ACC112 (cell line): ENCODE data around the gene IQCF2.
"Not testable (repeated sequence)": the region's sequence is repeated elsewhere in the genome, so short reads cannot be mapped to it uniquely, and the experiment has no call there.

Experiments
- H2AFZ ChIP-seq: fragments of 200-600 bp; sonication (generic); one replicate; pipeline ENCODE4 v1.6.0; 2017; ENCODE audit warnings: antibody characterized with exemption, low read length; ENCODE audit not compliant: unreplicated experiment
- H3K27ac ChIP-seq: fragments of 200-600 bp; sonication (generic); 2 replicates; pipeline ENCODE4 v1.5.1; 2014; ENCODE audit warnings: low read depth, mild to moderate bottlenecking, antibody characterized with exemption, low read length, moderate library complexity
- H3K27me3 ChIP-seq: fragments of 200-600 bp; sonication (generic); 2 replicates; pipeline ENCODE4 v1.6.1; 2014; ENCODE audit warnings: mild to moderate bottlenecking, antibody characterized with exemption, low read length, moderate library complexity, mixed read lengths; ENCODE audit not compliant: insufficient read depth
- H3K36me3 ChIP-seq: fragments of 200-600 bp; sonication (generic); 2 replicates; pipeline ENCODE4 v1.6.1; 2016; ENCODE audit warnings: mild to moderate bottlenecking, antibody characterized with exemption, low read length, moderate library complexity, mixed read lengths; ENCODE audit not compliant: insufficient read depth
- H3K4me1 ChIP-seq: fragments of 200-600 bp; sonication (generic); one replicate; pipeline ENCODE4 v1.6.1; 2016; ENCODE audit warnings: low read length, mixed read lengths; ENCODE audit not compliant: insufficient read depth, unreplicated experiment, control insufficient read depth
- H3K4me3 ChIP-seq: fragments of 200-600 bp; sonication (generic); 2 replicates; pipeline ENCODE4 v1.5.1; 2014; ENCODE audit warnings: mild to moderate bottlenecking, low read depth, low read length
- H3K79me2 ChIP-seq: fragments of 200-600 bp; sonication (generic); one replicate; pipeline ENCODE4 v1.6.0; 2016; ENCODE audit warnings: low read length; ENCODE audit not compliant: control insufficient read depth, unreplicated experiment, insufficient read depth

Gene IQCF2

GRCh38 chr3:51897391-51897790 lies 36.0 kb downstream of the IQCF2 start:
- Histone ChIP-seq H3K27me3 (peaks cover 63% of the 10 kb centered on the region), H3K36me3 (no peaks in the 10 kb centered on the region), H3K4me3 (no peak overlapping the region), H3K4me1 (no peaks in the 10 kb centered on the region), H2AFZ (no peak overlapping the region), H3K79me2 (no peaks in the 10 kb centered on the region), H3K27ac (no peak overlapping the region)

GRCh38 chr3:51900043-51900442 lies 38.6 kb downstream of the IQCF2 start:
- H3K4me1 ChIP-seq, H3K79me2 ChIP-seq, H2AFZ ChIP-seq, H3K4me3 ChIP-seq, H3K36me3 ChIP-seq, H3K27ac ChIP-seq: not testable (repeated sequence)
- peaks cover 54% of the 10 kb centered on the region for H3K27me3 ChIP-seq

- not testable (repeated sequence) for H3K4me3 ChIP-seq, H2AFZ ChIP-seq, H3K4me1 ChIP-seq, H3K36me3 ChIP-seq, H3K27ac ChIP-seq, H3K79me2 ChIP-seq
- H3K27me3 ChIP-seq: peaks cover 34% of the 10 kb centered on the region
Measured at GRCh38 chr3:51902361-51902760, 40.9 kb downstream of the IQCF2 start.

- H3K79me2 ChIP-seq: no peaks in the 10 kb centered on the region
- H2AFZ ChIP-seq: no peak overlapping the region
- no peak overlapping the region for H3K4me3 ChIP-seq
- H3K27ac ChIP-seq: no peak overlapping the region
- peaks cover 15% of the 10 kb centered on the region for H3K27me3 ChIP-seq
- no peaks in the 10 kb centered on the region for H3K4me1 ChIP-seq
- no peaks in the 10 kb centered on the region for H3K36me3 ChIP-seq
Measured at GRCh38 chr3:51904034-51904823, 42.8 kb downstream of the IQCF2 start.

GRCh38 chr3:51908026-51908425 lies 46.6 kb downstream of the IQCF2 start:
- Histone ChIP-seq H2AFZ (no peak overlapping the region), H3K79me2 (no peaks in the 10 kb centered on the region), H3K27me3 (peaks cover 4% of the 10 kb centered on the region; the same call in 1 of the 2 replicates), H3K36me3 (no peaks in the 10 kb centered on the region), H3K4me1 (no peaks in the 10 kb centered on the region), H3K27ac (no peak overlapping the region), H3K4me3 (no peak overlapping the region)
